Osteoblast (primary cell): Measurements from ENCODE around the gene CEP112. TPM values are rescaled to one million over a fixed set of nuclear protein-coding genes. Genes with fewer than 3 reads are reported as not detected.

ENCODE experiments used
- DNase-seq: peaks from one replicate; pipeline ENCODE4 v3.0.0; 2011; ENCODE audit warnings: low spot score, mixed read lengths; ENCODE audit not compliant: insufficient read length; ENCODE audit errors: missing footprints
- H2AFZ ChIP-seq: 2 replicates; pipeline ENCODE4 v1.6.0; 2011; ENCODE audit warnings: mild to moderate bottlenecking, low read length
- H3K27ac ChIP-seq: 2 replicates; pipeline ENCODE4 v1.5.1; 2011; ENCODE audit warnings: mild to moderate bottlenecking, low read depth, low read length, moderate library complexity
- H3K27me3 ChIP-seq: 2 replicates; pipeline ENCODE4 v1.6.0; 2012; ENCODE audit warnings: mild to moderate bottlenecking, control low read depth, inconsistent platforms, low read length, moderate library complexity; ENCODE audit not compliant: insufficient read depth
- H3K36me3 ChIP-seq: 2 replicates; pipeline ENCODE4 v1.5.1; 2011; ENCODE audit warnings: mild to moderate bottlenecking, low read length, control low read depth, moderate library complexity; ENCODE audit not compliant: insufficient read depth
- H3K4me1 ChIP-seq: 2 replicates; pipeline ENCODE4 v1.5.1; 2011; ENCODE audit warnings: mild to moderate bottlenecking, low read length, control low read depth, moderate library complexity; ENCODE audit not compliant: insufficient read depth
- H3K4me2 ChIP-seq: 2 replicates; pipeline ENCODE4 v1.6.0; 2011; ENCODE audit warnings: mild to moderate bottlenecking, low read length; ENCODE audit not compliant: insufficient read depth
- H3K4me3 ChIP-seq: fragments of 200-600 bp; sonication (generic); 3 replicates; pipeline ENCODE4 v1.5.1; 2012; ENCODE audit warnings: mild to moderate bottlenecking, low read length, inconsistent platforms; ENCODE audit not compliant: insufficient read depth
- H3K79me2 ChIP-seq: 2 replicates; pipeline ENCODE4 v1.6.0; 2012; ENCODE audit warnings: mild to moderate bottlenecking, low read length, control low read depth, inconsistent platforms; ENCODE audit not compliant: insufficient read depth
- H3K9me3 ChIP-seq: 2 replicates; pipeline ENCODE4 v1.5.1; 2011; ENCODE audit warnings: low read depth, low read length, control low read depth
- H4K20me1 ChIP-seq: 2 replicates; pipeline ENCODE4 v1.6.0; 2012; ENCODE audit warnings: mild to moderate bottlenecking, low read length, control low read depth; ENCODE audit not compliant: insufficient read depth
- total RNA-seq: library from RNA; depleted of rRNA; stranded (reverse); fragments of >200 nt; gene quantifications from 2 replicates; pipeline ENCODE4 v1.2.3, GENCODE V29; 2012
- TF ChIP-seq, protein P1 (sequence below): IDR thresholded peaks from 2 replicates; pipeline ENCODE4 v1.5.1; 2011; ENCODE audit warnings: mild to moderate bottlenecking, low read depth, low read length, moderate library complexity; ENCODE audit errors: extremely low read depth

The CEP112 gene
- total RNA-seq, 1 donor, result 8.3 TPM

GRCh38 chr17:66135219-66135618 is 56.7 kb downstream of the CEP112 start:
- no peaks in the 10 kb centered on the region for H4K20me1 ChIP-seq
- no peak overlapping the region for H3K4me2 ChIP-seq
- H3K4me3 ChIP-seq, result no peak overlapping the region
- H3K4me1 ChIP-seq, result no peaks in the 10 kb centered on the region
- no peak overlapping the region for H3K27ac ChIP-seq
- no peaks in the 10 kb centered on the region for H3K27me3 ChIP-seq
- DNase-seq, result no peak
- no peaks in the 10 kb centered on the region for H3K9me3 ChIP-seq
- H3K36me3 ChIP-seq, result no peaks in the 10 kb centered on the region
- TF ChIP-seq, protein P1, sequence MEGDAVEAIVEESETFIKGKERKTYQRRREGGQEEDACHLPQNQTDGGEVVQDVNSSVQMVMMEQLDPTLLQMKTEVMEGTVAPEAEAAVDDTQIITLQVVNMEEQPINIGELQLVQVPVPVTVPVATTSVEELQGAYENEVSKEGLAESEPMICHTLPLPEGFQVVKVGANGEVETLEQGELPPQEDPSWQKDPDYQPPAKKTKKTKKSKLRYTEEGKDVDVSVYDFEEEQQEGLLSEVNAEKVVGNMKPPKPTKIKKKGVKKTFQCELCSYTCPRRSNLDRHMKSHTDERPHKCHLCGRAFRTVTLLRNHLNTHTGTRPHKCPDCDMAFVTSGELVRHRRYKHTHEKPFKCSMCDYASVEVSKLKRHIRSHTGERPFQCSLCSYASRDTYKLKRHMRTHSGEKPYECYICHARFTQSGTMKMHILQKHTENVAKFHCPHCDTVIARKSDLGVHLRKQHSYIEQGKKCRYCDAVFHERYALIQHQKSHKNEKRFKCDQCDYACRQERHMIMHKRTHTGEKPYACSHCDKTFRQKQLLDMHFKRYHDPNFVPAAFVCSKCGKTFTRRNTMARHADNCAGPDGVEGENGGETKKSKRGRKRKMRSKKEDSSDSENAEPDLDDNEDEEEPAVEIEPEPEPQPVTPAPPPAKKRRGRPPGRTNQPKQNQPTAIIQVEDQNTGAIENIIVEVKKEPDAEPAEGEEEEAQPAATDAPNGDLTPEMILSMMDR, result no peak
- no peak overlapping the region for H2AFZ ChIP-seq
- no peaks in the 10 kb centered on the region for H3K79me2 ChIP-seq

DNA sequence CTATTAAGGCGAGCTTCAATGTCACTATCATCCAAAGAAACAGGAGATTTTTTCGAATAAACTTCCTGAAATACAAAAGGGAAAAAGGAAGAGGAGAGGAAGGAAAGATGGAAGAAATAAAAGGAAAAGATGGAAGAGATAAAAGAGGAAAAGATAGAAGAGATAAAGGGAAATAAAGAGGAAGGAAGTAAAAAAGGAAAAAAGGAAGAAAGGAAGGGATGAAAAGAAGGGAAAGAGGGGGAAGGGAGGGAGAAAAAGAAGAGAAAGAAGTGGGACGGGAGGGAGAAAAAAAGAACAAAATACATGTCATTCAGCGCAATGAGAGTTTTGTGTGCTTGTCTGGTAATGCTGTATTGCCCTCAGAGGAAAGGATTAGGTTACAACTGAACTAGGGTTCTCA is 62.2 kb downstream of the CEP112 start:
- no peak overlapping the region for H3K27ac ChIP-seq
- no peak overlapping the region for H3K4me2 ChIP-seq
- H3K9me3 ChIP-seq, result no peaks in the 10 kb centered on the region
- no peaks in the 10 kb centered on the region for H3K4me1 ChIP-seq
- DNase-seq, result no peak
- no peak overlapping the region for H3K4me3 ChIP-seq
- H3K79me2 ChIP-seq, result no peaks in the 10 kb centered on the region
- TF ChIP-seq, protein P1, result no peak
- H4K20me1 ChIP-seq, result no peaks in the 10 kb centered on the region
- no peak overlapping the region for H2AFZ ChIP-seq
- no peaks in the 10 kb centered on the region for H3K36me3 ChIP-seq
- H3K27me3 ChIP-seq, result no peaks in the 10 kb centered on the region

GRCh38 chr17:66126231-66126630 is 65.7 kb downstream of the CEP112 start:
- Histone ChIP-seq H3K4me1 (no peaks in the 10 kb centered on the region), H2AFZ (no peak overlapping the region), H3K79me2 (no peaks in the 10 kb centered on the region), H3K4me2 (no peak overlapping the region), H3K27ac (no peak overlapping the region), H3K9me3 (no peaks in the 10 kb centered on the region), H3K27me3 (no peaks in the 10 kb centered on the region), H4K20me1 (no peaks in the 10 kb centered on the region), H3K4me3 (no peak overlapping the region), H3K36me3 (no peaks in the 10 kb centered on the region)
- no peak for DNase-seq
- TF ChIP-seq, protein P1, result no peak

DNA sequence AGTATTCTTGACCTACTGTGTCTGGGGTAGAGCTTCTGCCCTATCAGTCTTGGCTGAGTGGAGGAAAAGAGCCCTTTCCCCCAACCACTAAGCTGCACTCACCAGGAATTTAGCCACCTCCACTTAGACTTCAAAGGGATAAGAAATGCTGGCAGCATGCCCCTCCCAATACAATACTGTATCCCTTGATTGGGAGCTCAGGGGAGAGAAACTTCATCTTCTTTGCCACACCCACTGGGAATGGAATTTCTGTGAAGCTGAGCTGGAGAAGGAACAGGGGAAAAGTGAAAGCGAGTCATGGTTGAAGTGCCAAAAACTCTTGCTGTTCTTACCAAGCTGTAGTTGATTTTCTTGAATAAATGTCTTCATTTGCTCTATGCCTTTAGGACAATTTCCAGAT is 68.8 kb downstream of the CEP112 start:
- H3K4me1 ChIP-seq, result no peaks in the 10 kb centered on the region
- no peaks in the 10 kb centered on the region for H3K79me2 ChIP-seq
- no peaks in the 10 kb centered on the region for H3K36me3 ChIP-seq
- no peaks in the 10 kb centered on the region for H4K20me1 ChIP-seq
- DNase-seq, result no peak
- no peak overlapping the region for H3K4me2 ChIP-seq
- H2AFZ ChIP-seq, result no peak overlapping the region
- no peak overlapping the region for H3K4me3 ChIP-seq
- H3K27me3 ChIP-seq, result no peaks in the 10 kb centered on the region
- H3K9me3 ChIP-seq, result no peaks in the 10 kb centered on the region
- H3K27ac ChIP-seq, result no peak overlapping the region
- TF ChIP-seq, protein P1, result no peak
